Measurements from ENCODE around the gene CCDC127.

DNA sequence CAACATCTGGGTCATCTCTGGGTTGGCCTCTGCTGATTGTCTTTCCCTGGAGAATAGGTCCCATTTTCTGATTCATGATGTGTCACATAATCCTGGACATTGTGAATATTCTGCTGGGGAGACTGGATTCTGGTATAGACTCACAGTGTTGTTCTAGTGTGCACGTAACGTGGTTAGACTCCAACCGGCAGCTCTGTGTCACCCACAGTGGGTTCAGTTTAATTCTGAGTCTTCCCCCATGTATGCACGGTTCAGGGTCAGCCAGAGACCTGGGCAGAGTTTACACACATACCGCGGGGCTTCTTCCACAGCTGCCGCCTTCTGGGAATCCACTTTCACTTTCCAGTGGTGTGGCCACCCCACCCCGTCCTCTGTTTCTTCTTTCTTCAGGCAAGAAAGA lies 64.7 kb downstream of the CCDC127 start:
- TF ChIP-seq, protein P1, sequence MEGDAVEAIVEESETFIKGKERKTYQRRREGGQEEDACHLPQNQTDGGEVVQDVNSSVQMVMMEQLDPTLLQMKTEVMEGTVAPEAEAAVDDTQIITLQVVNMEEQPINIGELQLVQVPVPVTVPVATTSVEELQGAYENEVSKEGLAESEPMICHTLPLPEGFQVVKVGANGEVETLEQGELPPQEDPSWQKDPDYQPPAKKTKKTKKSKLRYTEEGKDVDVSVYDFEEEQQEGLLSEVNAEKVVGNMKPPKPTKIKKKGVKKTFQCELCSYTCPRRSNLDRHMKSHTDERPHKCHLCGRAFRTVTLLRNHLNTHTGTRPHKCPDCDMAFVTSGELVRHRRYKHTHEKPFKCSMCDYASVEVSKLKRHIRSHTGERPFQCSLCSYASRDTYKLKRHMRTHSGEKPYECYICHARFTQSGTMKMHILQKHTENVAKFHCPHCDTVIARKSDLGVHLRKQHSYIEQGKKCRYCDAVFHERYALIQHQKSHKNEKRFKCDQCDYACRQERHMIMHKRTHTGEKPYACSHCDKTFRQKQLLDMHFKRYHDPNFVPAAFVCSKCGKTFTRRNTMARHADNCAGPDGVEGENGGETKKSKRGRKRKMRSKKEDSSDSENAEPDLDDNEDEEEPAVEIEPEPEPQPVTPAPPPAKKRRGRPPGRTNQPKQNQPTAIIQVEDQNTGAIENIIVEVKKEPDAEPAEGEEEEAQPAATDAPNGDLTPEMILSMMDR (conservative IDR thresholded peaks at IDR 0.05): no peak
- no peak for TF ChIP-seq EZH2 (IDR thresholded peaks at IDR 0.05; ENCODE audit: low read depth)

Data from PC-9 (cell line).